ENCODE data around the gene CLGN. TPM values are rescaled to one million over a fixed set of nuclear protein-coding genes. Genes with fewer than 3 reads are reported as not detected.

CLGN gene
- total RNA-seq, 4 donors from 2014 or later, result 0.22 TPM; not detected in 3

DNA sequence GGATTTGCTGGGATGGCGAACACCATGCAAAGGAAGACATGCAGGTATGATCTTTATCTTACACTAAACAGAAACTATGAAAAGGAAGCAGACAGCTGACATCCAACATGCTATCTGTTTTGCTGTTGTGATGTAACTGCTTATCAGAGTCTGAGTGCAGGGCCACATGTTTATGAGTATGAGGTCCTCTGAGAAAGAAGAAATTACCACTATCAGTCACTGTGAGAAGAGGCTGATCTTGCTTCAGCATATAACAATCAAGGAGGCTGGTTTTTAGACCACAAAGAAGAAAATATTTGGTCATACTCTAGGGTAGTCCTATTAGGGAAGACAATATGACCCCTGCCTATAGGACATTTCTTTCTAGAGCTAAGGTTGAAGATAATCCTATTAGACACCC lies 18.5 kb downstream of the CLGN start:
- TF ChIP-seq, protein P1, sequence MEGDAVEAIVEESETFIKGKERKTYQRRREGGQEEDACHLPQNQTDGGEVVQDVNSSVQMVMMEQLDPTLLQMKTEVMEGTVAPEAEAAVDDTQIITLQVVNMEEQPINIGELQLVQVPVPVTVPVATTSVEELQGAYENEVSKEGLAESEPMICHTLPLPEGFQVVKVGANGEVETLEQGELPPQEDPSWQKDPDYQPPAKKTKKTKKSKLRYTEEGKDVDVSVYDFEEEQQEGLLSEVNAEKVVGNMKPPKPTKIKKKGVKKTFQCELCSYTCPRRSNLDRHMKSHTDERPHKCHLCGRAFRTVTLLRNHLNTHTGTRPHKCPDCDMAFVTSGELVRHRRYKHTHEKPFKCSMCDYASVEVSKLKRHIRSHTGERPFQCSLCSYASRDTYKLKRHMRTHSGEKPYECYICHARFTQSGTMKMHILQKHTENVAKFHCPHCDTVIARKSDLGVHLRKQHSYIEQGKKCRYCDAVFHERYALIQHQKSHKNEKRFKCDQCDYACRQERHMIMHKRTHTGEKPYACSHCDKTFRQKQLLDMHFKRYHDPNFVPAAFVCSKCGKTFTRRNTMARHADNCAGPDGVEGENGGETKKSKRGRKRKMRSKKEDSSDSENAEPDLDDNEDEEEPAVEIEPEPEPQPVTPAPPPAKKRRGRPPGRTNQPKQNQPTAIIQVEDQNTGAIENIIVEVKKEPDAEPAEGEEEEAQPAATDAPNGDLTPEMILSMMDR (IDR thresholded peaks at IDR 0.05; ENCODE audit: low read depth), result no peak

- TF ChIP-seq, protein P1 (IDR thresholded peaks at IDR 0.05; ENCODE audit: low read depth), result no peak
Measured at GRCh38 chr4:140406292-140406691, 21.2 kb downstream of the CLGN start.

GRCh38 chr4:140400111-140400510 lies 27.3 kb downstream of the CLGN start:
- TF ChIP-seq, protein P1 (IDR thresholded peaks at IDR 0.05; ENCODE audit: low read depth), result no peak

DNA sequence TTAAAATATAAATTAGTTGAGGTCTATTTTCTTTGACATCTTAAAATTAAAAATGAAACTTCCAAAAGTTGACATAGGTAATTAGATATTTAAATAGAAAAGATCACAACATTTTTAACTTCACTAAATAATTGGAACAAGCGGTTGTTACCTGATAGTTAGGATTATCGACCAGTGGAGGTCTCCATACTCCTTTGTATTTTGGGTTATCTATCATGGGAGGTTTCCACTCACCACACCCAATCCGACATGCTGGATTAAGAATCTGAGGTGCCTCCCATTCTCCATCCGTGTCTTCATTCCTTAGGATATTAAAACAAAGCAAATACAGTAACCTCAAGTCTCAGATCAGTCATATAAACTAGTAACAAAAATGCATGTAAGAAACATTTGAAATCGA lies 31.8 kb downstream of the CLGN start:
- TF ChIP-seq, protein P1 (IDR thresholded peaks at IDR 0.05; ENCODE audit: low read depth), result no peak

DNA sequence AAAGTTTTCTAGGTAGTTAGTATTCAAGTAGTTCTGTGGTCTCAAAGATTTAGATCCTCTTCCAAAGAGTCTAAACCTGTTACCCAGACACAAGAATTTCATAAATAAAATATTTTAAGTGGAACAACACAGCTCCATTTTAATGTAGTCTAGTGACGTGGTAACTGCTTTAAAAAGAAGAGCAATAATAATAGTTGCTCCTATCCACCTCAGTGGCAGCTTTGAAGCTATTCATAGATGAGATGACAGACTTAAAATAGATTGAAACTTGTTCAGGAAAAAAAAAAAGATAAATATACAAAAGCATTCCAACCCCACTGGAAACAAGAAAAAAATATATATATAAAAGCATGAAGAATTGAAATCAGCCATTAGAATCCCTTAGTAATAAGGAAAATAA lies 39.4 kb downstream of the CLGN start:
- TF ChIP-seq, protein P1 (IDR thresholded peaks at IDR 0.05; ENCODE audit: low read depth), result no peak

DNA sequence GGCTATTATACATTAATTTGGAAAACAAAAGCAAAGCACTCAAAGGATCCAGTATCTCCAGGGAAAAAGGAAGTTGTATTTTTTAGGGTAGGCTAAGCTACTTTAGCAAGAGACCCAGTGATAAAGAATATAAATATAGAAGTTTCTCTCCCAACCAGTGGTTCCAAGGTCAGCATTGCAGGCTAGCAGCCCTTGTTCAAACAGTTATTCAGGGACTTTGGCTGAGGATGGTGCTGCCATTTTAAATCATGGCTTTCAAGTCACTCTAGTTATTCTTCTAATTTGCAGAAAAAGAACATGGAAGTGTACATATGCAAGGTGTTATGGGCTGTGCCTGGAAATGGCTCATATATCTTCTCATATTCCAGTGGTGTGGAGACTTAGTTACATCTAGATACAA lies 44.7 kb downstream of the CLGN start:
- TF ChIP-seq, protein P1 (IDR thresholded peaks at IDR 0.05; ENCODE audit: low read depth), result no peak

DNA sequence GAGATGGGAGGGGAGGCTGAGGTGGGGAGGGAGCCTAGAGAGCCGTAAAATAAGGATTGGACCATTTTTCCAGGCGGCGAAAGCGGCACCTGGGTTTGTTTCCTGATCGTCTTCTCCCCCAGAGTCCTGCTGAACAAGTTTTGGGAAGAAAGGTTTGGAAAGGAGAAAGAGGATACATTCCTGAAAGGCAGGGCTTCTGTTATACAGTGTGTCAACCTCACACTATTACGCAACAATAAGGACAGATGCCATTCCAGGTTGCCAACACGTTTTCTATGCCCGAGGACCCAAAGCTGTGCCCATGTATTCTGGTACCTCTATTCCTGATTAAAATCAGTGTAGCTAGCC lies 53.3 kb downstream of the CLGN start:
- TF ChIP-seq, protein P1 (IDR thresholded peaks at IDR 0.05; ENCODE audit: low read depth), result no peak

All from subcutaneous adipose tissue (tissue), 4 donors.